ENCODE data around the gene MMRN1.

GRCh38 chr4:89906777-89907521 lies 12.3 kb downstream of the MMRN1 start:
- TF ChIP-seq CTCF (IDR thresholded peaks at IDR 0.05; ENCODE audit: control extremely low read depth in 1 of 3, insufficient read depth in 1 of 3, low read depth in 1 of 3, low read length in 3 of 3) (no peak), ZNF274 (IDR thresholded peaks at IDR 0.05; ENCODE audit: borderline replicate concordance, extremely low read depth, low read length) (no peak), SUZ12 (IDR thresholded peaks at IDR 0.05; ENCODE audit: low read length) (no peak)
